Stimulated activated CD8-positive, alpha-beta memory T cell treated with anti-CD3 and anti-CD28 coated beads, Interleukin-7, amount 100 ng/mL, for 48 hours (primary cell): ENCODE data around the gene CXCL14.

ENCODE experiments used
- DNase-seq, 2 donors: peaks; one replicate each; pipeline ENCODE4 v3.0.0-alpha.2; 2020; ENCODE audit warnings: low read depth in 1 of 2; ENCODE audit errors: extremely low read depth in 1 of 2

Gene CXCL14

GRCh38 chr5:135569755-135570452 is 8.9 kb downstream of the CXCL14 start:
- no peak for DNase-seq

GRCh38 chr5:135568923-135569360 is 9.8 kb downstream of the CXCL14 start:
- no peak for DNase-seq

GRCh38 chr5:135568246-135568645 is 10.5 kb downstream of the CXCL14 start:
- no peak for DNase-seq

GRCh38 chr5:135567661-135568060 is 11.1 kb downstream of the CXCL14 start:
- DNase-seq: no peak

GRCh38 chr5:135566422-135567400 is 12.1 kb downstream of the CXCL14 start:
- no peak for DNase-seq

- peak; percentile 30 to 54 for DNase-seq
Observed at GRCh38 chr5:135565725-135566421, 12.9 kb downstream of the CXCL14 start.

GRCh38 chr5:135565266-135565665 is 13.5 kb downstream of the CXCL14 start:
- no peak for DNase-seq

- no peak for DNase-seq
Observed at GRCh38 chr5:135564331-135564730, 14.5 kb downstream of the CXCL14 start.

GRCh38 chr5:135561266-135561665 is 17.5 kb downstream of the CXCL14 start:
- no peak for DNase-seq

- peak; percentile 43 to 52 for DNase-seq
Observed at GRCh38 chr5:135560858-135561257, 17.9 kb downstream of the CXCL14 start.

- DNase-seq: no peak
Observed at GRCh38 chr5:135559354-135559753, 19.4 kb downstream of the CXCL14 start.

- DNase-seq: no peak
Observed at GRCh38 chr5:135557076-135557838, 21.5 kb downstream of the CXCL14 start.

GRCh38 chr5:135556620-135557019 is 22.2 kb downstream of the CXCL14 start:
- DNase-seq: no peak

GRCh38 chr5:135555530-135555929 is 23.3 kb downstream of the CXCL14 start:
- no peak for DNase-seq

- DNase-seq: no peak
Observed at GRCh38 chr5:135553688-135554462, 24.9 kb downstream of the CXCL14 start.

GRCh38 chr5:135551593-135552447 is 27.0 kb downstream of the CXCL14 start:
- peak; percentile 14 to 23 for DNase-seq

- no peak for DNase-seq
Observed at GRCh38 chr5:135549413-135549812, 29.4 kb downstream of the CXCL14 start.

GRCh38 chr5:135547590-135548254 is 31.1 kb downstream of the CXCL14 start:
- no peak for DNase-seq
